ENCODE data around the gene KRT2. TPM values are rescaled to one million over a fixed set of nuclear protein-coding genes. Genes with fewer than 3 reads are reported as not detected.

The KRT2 gene
- total and polyA plus RNA-seq, 2 experiments from 2014 or later = not detected

DNA sequence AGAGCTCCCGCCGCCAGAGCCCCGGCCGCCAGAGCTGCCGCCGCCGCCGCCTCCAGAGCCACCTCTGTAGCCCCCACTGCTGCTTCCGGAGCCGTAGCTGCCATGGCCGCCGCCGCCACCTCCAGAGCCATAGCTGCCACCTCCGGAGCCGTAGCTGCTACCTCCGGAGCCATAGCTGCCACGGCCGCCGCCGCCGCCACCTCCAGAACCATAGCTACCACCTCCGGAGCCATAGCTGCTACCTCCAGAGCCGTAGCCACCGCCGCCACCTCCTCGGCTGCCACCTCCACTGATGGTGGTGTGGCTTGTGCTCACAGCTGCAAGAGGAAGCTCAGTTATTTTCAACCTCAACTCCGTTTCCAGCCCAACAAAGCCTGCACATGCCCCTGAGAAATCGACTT lies 23.3 kb upstream of the KRT2 start:
- Histone ChIP-seq H3K9me2 (replicated peaks; ENCODE audit: insufficient read depth) (no peaks in the 10 kb centered on the region), H3K4me1 (ENCODE audit: insufficient read depth) (no peaks in the 10 kb centered on the region), H3K9me3 (ENCODE audit: low read depth) (no peaks in the 10 kb centered on the region), H2AFZ (no peak overlapping the region), H4K20me1 (ENCODE audit: insufficient read depth, poor library complexity, severe bottlenecking) (no peaks in the 10 kb centered on the region), H3K4me3 (no peak overlapping the region), H3K27me3 (peaks cover 21% of the 10 kb centered on the region), H3K27ac (no peak overlapping the region), H3K36me3 (replicated peaks; ENCODE audit: insufficient read depth, low read depth) (no peaks in the 10 kb centered on the region), H3K4me2 (no peak overlapping the region), H3K79me2 (no peaks in the 10 kb centered on the region)
- 95% methylated on average over 23 of the region's 28 CpGs for WGBS (ENCODE audit: low lambda C conversion rate, missing lambda C conversion rate)
- TF ChIP-seq EZH2phosphoT487 (IDR thresholded peaks at IDR 0.05; ENCODE audit: low read depth, severe bottlenecking, unreplicated experiment) = no peak
- TF ChIP-seq, protein P1, sequence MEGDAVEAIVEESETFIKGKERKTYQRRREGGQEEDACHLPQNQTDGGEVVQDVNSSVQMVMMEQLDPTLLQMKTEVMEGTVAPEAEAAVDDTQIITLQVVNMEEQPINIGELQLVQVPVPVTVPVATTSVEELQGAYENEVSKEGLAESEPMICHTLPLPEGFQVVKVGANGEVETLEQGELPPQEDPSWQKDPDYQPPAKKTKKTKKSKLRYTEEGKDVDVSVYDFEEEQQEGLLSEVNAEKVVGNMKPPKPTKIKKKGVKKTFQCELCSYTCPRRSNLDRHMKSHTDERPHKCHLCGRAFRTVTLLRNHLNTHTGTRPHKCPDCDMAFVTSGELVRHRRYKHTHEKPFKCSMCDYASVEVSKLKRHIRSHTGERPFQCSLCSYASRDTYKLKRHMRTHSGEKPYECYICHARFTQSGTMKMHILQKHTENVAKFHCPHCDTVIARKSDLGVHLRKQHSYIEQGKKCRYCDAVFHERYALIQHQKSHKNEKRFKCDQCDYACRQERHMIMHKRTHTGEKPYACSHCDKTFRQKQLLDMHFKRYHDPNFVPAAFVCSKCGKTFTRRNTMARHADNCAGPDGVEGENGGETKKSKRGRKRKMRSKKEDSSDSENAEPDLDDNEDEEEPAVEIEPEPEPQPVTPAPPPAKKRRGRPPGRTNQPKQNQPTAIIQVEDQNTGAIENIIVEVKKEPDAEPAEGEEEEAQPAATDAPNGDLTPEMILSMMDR (IDR thresholded peaks at IDR 0.05; ENCODE audit: poor library complexity) = no peak
- no peak for TF ChIP-seq EZH2 (IDR thresholded peaks at IDR 0.05; ENCODE audit: borderline replicate concordance)
- no peak for DNase-seq (ENCODE audit: low spot score)

GRCh38 chr12:52674433-52674775 lies 22.4 kb upstream of the KRT2 start:
- DNase-seq (ENCODE audit: low spot score) = no peak
- Histone ChIP-seq H4K20me1 (ENCODE audit: insufficient read depth, poor library complexity, severe bottlenecking) (no peaks in the 10 kb centered on the region), H3K9me2 (replicated peaks; ENCODE audit: insufficient read depth) (no peaks in the 10 kb centered on the region), H3K4me2 (no peak overlapping the region), H2AFZ (no peak overlapping the region), H3K4me1 (ENCODE audit: insufficient read depth) (no peaks in the 10 kb centered on the region), H3K27me3 (peaks cover 16% of the 10 kb centered on the region), H3K9me3 (ENCODE audit: low read depth) (no peaks in the 10 kb centered on the region), H3K4me3 (no peak overlapping the region), H3K36me3 (replicated peaks; ENCODE audit: insufficient read depth, low read depth) (no peaks in the 10 kb centered on the region), H3K27ac (no peak overlapping the region), H3K79me2 (no peaks in the 10 kb centered on the region)
- WGBS (ENCODE audit: low lambda C conversion rate, missing lambda C conversion rate) = 89% methylated on average over 4 of the region's 4 CpGs
- TF ChIP-seq EZH2 (IDR thresholded peaks at IDR 0.05; ENCODE audit: borderline replicate concordance) = no peak
- TF ChIP-seq, protein P1 (IDR thresholded peaks at IDR 0.05; ENCODE audit: poor library complexity) = no peak
- TF ChIP-seq EZH2phosphoT487 (IDR thresholded peaks at IDR 0.05; ENCODE audit: low read depth, severe bottlenecking, unreplicated experiment) = no peak

DNA sequence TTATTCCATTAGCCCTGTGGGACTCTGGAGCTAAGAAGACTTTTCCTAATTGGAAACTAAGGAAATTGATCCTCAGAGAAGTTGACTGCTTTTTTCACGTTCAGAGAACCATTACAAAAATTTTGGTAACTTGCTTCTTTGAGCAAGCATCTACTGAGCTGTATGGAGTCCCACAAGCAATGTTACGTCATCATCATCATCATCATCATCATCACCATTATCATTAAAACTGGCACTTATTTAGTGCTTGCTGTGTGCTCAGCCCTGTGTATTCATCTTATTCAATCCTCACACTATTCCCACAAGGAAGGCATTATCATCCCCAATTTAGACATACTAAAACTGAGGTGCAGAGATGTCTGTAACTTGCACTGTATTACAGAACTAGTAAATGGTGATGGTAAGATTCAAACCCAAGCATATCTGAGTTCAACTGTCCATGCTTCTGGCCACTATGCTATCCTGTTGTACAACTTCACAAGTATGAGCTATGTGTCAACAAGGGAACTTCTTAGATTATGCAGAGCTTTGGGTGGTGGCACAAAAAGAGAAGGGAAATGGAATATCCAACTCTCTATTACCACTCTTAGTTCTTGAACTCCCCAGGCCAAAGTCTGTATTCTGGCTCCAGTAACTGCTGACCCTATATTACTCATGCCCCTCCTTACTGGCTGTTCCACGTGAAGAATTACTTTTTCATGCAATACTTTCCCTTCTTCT lies 21.9 kb upstream of the KRT2 start:
- H3K9me3 ChIP-seq (ENCODE audit: low read depth) = no peaks in the 10 kb centered on the region
- TF ChIP-seq, protein P1 (IDR thresholded peaks at IDR 0.05; ENCODE audit: poor library complexity) = no peak
- TF ChIP-seq EZH2phosphoT487 (IDR thresholded peaks at IDR 0.05; ENCODE audit: low read depth, severe bottlenecking, unreplicated experiment) (no peak), EZH2 (IDR thresholded peaks at IDR 0.05; ENCODE audit: borderline replicate concordance) (no peak)
- H3K27me3 ChIP-seq = peaks cover 13% of the 10 kb centered on the region
- no peaks in the 10 kb centered on the region for H3K4me1 ChIP-seq (ENCODE audit: insufficient read depth)
- WGBS (ENCODE audit: low lambda C conversion rate, missing lambda C conversion rate) = 80% methylated on average over 3 of the region's 3 CpGs
- H3K27ac ChIP-seq = no peak overlapping the region
- no peak overlapping the region for H3K4me3 ChIP-seq
- no peak overlapping the region for H2AFZ ChIP-seq
- no peak overlapping the region for H3K4me2 ChIP-seq
- no peaks in the 10 kb centered on the region for H3K9me2 ChIP-seq (replicated peaks; ENCODE audit: insufficient read depth)
- no peaks in the 10 kb centered on the region for H3K79me2 ChIP-seq
- DNase-seq (ENCODE audit: low spot score) = no peak
- no peaks in the 10 kb centered on the region for H4K20me1 ChIP-seq (ENCODE audit: insufficient read depth, poor library complexity, severe bottlenecking)
- H3K36me3 ChIP-seq (replicated peaks; ENCODE audit: insufficient read depth, low read depth) = no peaks in the 10 kb centered on the region

All from hepatocyte (in vitro differentiated cells).